NCI-H526 (cell line): ENCODE results near the gene SYNE1.

ENCODE experiments used
- DNase-seq, 2 experiments: peaks; one replicate each; lab custom pipeline; 2025; lab: John Stamatoyannopoulos, UW

The SYNE1 gene

DNA sequence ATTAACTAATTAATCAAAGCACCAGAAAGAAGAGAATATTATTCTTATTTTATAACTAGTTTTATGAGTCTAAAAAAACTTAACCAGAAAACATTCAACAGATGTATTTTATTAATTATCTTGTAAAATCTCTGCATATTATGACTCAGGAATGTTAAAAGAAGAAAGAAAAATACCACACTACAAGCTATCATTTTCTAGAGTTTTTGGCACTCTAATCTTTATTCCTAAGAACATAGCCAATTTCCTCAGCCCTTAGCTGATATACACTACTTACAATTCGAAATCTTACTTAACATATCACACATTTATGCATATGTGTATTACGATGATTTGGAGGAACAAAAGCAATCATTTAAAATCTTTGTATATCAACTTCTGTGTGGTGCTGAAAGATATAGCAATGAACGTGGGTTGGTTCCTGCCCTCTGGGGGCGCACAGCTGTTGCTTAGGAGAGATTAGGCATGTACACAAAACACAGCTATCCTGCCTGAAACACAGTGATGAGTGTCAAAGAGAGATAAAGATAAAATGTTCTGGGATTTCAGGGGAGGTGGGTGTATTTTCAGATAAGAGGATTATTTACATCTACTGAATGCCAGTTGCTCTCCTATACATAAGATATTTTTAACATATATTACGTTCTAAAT, 404.5 kb downstream of the SYNE1 start:
- DNase-seq: no peak

DNA sequence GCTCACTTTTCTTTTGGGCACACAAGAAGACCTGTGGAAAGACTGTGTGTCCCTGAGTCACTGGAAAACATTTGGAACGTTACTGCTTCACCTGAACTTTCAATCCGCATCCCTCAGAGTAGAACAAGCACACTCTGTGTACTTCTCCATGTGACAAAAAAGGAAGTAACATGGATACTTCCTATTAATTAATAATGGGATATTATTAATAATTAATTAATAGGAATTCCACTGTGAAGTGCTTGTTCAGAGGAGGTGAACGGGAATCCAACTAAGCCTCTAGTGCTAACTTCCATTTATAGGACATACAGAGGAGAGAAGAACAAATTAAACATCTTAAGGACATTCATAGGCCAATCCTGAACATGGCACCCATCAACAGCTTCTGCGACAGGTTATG, 407.8 kb downstream of the SYNE1 start:
- no peak for DNase-seq

DNA sequence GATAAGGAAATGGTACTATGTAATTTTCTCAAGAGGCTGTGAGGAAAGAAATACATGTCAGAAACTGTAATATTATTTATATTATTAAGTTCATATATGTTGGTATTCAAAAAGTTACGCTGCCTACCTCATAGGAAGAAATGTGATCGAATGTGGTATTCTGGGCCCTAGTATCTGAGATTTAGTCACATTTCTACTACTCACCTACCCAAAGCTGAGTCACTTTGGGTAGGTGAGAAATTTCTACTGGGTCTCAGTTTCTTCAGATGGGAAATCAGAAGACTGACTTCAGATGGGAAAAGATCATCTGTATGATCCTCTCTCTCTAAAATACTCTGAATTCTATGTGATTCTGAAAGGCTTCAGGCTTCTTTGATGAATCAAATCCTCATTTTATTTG, 411.0 kb downstream of the SYNE1 start:
- DNase-seq: no peak

DNA sequence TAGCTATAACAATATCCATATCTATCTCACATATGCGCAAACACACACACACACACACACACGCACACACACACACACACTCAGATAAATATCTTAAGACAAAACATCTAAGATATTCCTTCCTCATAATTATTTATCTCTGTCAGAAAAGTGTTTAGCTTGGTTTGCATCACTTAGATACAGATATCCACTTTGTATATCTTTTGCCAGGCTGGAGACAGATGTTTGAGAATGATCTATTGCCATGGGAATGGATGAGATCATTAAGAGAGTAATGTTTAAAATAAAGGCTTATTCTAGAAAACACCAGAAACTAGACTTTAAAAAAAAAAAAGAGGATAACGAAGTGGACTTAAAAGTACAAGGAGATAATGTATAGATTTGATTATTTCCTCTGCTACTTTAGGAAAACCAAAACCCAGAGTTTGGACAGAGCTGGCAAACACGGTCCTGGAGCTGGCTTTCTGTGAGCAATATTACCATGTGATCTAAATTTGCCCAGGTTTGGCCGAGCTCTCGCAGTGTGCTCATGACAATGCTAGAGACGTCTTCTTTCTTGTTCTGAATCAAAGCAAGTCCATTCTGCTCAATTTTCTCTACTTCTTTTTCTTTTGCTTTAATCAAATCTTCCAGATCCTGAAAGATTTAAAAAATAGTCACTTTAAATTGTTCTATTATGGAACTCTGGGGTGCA, 411.8 kb downstream of the SYNE1 start:
- no peak for DNase-seq

DNA sequence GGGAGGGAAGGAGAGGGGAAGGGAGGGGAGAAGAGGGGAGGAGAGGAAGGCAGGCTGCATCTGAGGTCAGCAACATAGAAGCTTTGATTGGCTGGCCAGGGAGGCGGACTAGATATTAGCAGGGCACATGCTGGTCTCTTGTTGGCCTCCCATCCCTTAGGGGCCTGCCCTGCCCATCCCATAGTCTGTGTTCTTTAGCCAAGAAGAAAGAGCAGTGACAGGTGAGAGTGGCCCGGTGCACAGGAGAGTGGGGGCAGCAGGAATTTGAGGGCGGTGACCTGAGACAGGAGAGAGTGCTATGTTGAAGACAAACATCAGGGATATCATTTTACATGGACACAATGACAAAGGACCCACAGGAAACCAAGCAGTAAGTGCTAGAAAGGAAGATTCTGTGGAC, 413.5 kb downstream of the SYNE1 start:
- DNase-seq: no peak

DNA sequence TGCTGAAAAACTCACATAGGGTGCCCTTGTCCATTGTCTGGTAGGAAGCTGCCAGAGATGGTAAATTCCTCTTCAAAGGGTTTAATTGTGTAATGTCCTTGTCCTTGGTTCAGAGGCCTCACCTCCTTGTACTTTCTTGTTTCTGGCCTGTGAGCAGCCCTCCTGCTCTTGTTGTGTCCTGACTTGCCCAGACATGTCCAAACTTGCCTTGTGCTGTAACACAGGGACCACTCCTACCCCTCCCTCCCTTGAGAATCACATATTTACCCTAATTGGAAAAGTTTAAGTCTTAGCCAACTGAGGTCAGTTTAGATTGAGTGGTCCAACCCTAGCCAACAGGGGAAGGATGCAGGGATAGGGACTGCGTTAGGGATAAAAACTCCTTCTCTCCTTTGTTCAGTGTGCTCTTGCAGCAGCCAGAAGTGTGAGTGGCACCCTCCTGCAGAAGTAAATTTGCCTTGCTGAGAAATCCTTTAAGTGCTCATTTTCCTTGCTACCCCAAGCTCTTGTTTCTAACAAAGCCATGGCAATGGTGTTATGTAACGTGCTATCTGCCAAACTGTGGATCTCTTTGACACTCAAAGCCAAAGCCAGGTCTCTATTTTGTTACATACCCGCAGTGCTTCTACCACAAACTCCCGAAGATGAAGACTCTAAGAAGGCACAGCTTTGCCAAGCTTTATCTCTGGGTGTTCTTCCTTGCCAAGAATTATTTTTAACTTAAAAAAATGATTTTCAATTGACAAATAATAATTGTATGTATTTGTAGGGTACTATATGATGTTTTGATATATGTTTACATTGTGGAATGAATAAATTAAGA, 415.1 kb downstream of the SYNE1 start:
- no peak for DNase-seq

DNA sequence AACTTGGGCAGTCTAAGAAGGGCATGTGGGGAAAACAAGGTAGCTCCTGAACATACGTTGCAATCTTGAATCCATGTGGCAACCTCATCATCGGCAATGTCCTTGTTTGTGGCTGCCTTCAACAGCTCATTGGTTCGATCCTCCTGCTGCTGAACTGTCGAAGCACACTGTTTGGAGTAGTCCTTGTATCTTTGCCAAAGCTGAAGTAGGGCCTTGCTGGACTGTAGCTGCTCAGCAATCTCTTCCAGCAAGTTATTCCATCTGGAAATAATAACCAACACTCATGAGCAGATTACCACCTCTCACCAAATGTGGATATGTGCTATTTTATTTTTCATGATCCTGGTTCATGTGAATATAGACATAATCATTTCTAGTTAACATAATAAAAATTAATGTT, 416.4 kb downstream of the SYNE1 start:
- DNase-seq: no peak

DNA sequence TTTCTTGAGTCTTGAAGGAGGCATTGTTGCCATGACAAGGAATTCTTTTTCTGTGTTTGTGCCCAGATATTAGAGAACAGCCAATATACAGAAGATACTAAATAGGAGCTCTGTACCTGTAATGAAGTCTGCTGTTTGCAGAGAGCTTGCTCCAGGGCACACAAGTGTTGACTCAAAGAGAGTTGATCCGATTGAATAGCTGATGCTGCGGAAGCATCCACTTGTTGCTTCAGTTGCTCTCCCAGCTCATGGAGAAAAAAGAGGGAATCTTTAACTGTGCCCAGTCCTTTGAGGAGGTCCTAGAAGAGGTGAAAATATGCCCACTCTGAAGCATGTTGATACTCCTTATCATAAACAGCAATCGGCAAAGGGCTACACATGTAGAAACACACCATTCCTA, 418.3 kb downstream of the SYNE1 start:
- DNase-seq: no peak

DNA sequence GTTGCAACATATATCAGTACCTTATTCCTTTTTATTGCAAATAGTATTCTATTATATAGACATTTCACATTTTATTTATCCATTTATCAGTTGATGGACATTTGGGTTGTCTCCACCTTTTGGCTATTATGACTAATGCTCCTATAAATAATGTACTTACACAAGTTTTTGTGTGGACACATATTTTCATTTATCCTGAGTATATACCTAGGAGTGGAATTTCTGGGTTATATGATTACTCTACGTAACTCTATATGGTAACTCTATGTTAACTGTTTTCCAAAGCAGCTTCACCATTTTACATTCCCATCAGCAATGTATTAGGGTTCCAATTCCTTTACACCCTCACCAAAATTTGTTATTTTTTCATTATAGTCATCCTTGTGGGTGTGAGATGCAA, 424.7 kb downstream of the SYNE1 start:
- no peak for DNase-seq

DNA sequence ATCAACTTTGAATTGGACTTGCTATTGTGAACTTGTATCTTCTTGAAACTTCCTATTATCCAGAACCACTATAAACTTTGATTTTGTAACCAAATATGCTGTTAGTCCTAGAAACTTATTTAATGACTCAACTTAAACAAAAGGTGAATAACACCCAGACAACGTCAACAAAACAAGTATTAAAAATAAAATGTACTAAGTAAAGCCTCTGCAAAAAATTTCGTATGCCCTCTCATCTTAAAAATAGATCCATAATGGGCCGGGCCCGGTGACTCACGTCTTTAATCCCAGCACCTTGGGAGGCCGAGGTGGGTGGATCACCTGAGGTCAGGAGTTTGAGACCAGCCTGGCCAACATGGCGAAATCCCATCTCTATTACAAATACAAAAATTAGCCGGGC, 428.0 kb downstream of the SYNE1 start:
- no peak for DNase-seq

DNA sequence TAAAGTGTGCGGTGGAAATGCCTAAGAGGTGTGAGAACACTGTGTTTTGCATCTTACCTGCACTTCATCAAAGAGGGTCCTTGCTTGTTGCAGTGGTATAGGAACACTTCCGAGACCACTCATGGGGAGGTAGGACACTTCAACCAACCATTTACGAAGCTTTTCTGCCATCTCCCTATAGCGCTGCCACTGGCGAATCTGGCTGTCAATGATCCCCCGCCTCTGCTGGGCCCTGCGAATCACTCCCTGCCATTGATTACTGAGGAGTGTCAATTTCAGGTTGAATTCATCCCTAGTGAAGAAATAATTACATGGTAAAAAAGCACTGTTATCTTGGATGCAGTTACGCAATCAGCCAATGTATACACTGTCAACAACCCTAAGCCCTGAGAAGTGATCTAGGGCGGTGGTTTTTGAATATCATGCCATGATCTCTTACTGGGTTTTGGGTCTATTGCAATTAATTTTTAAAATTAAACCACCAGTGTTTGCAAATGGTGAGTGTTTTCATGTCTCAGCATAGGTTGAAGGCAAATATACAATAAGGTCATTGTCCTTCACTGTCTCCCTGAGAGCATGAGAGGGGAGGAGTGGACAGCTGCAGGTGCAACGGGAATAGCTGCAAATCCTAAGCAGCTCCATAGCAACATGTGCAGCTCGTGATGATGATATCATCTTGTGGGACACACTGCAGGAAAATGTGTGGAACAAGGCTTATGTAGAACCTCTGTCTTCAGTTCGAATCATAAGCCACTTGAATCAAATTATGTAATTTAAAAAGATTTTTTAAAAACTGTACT, 429.0 kb downstream of the SYNE1 start:
- DNase-seq: peak in 1 of 2 experiments; percentile 7

DNA sequence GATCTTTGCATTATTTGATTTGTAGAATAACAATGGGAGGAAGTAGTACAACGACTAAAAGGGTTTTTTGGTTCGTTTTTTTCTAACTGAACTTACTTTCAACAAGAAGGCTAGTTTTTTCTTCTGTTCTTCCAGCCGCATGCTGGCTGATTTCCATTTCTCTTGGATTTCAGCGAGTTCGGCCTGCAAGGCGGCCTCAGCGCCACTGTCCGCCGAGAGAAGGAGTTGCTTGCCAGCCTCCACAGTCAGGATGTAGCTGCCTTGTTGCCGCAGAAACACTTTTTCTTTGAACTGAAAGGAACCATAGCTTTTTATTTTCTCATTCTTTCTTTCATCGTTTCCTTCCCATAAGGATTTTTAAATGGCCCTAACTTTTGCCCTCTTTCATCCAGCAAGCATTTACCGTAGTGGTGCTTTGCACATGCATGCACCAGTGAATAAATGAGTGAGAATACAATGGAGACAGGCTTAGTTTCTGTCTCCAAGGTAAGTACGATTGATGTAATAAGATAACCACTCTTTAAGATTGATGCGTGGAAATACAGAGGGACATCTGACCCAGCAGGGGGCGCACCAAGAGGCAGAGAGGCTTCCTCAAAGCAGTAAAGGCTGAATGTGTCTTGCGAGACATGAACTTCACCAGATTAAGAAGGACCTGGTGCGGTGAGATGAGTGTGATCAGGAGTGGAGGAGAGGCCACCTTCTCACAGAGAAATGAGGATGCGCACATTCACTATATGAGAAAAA, 430.9 kb downstream of the SYNE1 start:
- DNase-seq: peak in 1 of 2 experiments; percentile 47

DNA sequence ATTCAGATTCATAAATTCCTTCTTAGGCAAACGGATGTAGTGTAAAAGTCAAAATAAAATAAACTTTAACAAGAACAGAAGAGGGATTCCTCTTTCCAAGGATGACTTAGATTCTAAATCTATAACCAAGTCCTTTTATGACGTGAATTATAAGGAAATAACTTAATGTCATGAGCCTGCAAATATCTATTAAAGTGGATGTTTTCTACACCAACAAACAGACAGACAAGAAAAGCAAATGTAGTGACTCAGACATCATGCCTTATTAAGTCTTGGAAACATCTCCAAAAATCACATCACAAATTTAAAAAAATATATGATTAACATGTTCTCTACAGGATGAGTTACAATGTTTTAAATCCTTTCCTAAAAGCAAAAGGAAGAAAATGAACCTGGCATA, 432.6 kb downstream of the SYNE1 start:
- DNase-seq: no peak

DNA sequence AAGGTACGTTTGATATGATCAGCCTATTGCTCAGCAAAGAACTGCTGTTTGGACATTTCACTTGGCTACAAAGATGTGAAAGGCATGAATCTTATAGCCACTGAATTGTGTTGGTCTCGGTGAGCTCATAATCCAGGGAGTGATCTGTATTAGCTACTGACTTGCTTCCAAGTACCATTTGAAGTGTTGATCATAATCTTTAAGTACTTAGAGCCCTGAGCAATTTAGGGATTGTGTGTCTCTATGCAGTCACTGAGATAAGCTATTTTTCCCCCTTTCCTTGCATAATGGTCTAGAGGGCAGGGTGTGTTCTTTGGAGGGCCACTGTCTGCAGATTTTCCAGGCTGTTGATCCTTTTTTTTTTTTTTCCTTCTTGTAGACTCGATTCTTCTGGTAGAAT, 436.0 kb downstream of the SYNE1 start:
- no peak for DNase-seq

DNA sequence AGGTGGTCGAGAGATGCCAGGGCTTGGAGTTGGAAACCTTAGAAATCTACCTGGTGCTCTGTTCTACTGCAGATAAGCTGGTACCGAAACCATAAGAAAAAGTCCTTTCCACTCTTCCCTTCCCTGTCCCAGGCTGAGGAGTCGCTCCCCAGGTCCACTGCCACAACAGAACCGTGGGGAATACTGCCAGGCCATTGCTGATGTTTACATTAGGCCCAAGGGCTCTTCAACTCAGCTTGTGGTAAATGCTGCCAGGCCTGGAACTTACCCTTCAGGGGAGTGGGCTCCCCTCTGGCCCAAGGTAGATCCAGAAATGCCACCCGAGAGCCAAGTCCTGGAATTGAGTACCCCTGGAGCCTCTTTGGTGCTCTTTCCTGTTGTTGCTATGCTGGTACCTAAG, 441.3 kb downstream of the SYNE1 start:
- DNase-seq: no peak

DNA sequence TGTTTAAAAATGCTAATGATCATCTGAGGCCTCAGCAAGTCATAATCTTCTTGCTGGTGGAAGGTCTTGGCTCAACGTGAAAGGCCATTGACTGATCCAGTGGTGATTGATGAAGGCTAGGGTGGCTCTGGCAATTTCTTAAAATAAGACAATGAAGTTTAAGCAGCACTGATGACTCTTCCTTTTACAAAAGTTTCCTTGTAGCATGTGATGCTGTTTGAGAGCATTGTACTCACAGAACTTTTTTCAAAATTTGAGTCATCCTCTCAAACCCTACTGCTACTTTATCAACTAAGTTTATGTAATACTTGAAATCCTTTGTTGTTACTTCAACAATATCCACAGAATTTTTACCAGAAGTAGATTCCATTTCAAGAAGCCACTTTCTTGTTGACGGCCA, 447.4 kb downstream of the SYNE1 start:
- no peak for DNase-seq

DNA sequence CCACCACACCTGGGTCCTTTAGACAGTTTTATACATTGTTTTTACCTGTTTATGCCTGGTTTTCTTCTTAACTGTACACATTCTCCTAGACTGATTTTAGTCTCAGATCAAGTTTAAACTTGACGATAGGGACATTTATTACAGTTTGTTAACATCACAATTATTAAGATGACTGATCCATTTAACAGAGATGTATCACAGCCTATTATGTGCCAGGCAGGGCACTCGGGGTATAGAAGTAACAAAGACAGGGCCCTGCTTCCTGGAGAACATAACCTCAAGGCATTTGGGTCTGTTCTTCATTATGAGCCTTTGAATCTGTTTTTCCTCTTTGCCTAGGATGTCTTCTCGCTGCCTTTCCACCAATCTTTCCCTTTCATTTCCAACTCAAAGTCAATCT, 449.2 kb downstream of the SYNE1 start:
- no peak for DNase-seq

DNA sequence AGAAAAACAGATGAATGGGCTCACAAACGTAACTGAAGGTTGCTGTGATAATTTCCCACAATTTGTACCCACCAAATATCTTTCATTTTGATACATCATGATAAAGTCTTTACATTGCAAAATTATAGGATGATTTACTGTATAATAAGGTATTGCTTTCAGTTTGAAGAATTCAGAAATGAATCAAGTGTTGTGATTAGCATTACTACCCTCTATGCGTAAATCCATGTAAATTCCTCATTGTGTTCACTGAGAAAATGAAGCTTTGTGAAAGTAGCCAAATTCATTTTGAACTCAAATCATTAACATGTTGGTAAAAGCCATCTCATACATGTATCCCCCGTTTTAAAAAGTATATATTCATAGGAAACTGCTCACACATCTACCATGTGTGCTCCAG, 450.3 kb downstream of the SYNE1 start:
- DNase-seq: no peak

DNA sequence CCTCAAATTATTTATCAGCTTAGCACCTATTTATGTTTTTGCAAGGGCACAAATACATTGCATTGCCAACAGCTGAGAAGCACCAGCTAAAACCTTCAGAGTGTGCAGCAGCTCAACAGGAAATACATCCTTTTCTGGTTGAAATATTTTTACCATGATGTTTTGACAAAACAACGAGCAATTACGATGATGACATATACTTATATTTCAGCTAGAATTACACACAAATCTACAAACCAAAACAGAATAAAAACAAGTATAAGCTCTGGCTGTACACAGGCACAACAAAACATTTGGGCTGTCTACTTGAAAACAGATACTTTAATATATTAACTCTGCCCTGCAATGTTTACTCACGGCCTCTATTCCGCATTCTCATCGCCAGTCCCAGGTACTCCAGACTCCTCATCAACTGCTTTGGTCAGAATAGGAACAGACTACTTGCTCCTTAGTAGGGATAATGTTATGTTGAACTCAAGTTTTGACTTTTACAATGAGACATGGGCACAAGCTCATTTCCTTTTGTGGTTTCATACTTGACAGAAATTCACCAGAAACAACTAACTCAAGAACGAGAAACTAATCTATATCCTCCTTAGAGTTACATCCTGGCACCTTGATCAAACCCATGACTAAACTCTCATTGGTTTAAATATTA, 452.1 kb downstream of the SYNE1 start:
- no peak for DNase-seq

DNA sequence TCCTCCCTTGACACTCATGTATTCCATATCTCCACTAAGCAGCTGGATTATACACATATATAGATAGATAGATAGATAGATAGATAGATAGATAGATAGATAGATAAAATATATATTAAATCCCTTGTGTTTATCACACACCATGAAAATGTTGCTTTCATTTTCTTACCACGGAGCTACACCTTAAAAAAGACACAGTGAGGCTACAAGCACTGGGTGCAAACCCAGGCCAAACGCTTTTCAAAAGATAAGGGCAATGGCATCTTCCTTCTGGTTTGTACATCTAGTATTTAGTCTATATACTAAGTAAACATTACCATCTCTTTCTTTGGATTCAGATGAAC, 452.6 kb downstream of the SYNE1 start:
- DNase-seq: no peak

DNA sequence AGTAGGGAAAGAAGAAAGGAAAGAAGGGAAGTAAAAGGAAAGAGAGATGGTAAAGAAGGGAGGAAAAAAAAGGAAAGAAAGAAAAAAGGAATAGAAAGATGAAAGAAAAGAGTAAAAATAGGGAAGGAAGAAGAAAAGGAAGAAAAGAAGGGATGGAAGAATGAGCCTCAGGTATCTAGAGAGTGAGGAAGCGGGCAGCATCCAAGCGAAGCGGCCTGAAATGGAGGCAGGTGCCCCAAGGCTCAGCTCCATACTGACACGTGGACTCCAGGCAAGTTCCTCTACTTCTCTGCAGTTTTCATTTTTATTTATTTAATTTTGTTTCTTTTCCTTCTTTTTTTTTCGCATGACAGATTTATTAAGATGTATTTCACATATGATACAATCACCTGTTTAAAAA, 456.6 kb downstream of the SYNE1 start:
- DNase-seq: no peak
